Gastrocnemius medialis (tissue), 4 donors: ENCODE data around the gene HSPB7.

ENCODE experiments used
- POLR2A ChIP-seq, 2 donors: fragments of 450-650 bp; IDR thresholded peaks; one replicate each; pipeline ENCODE4 v1.6.1; 2017; ENCODE audit warnings: antibody characterized with exemption in 2 of 2, mild to moderate bottlenecking in 2 of 2, moderate library complexity in 2 of 2
- TF ChIP-seq, protein P1 (sequence below), 5 experiments: fragments of 450-650 bp in 3 of 5; fragments of 200-600 bp in 2 of 5; sonication (generic) in 2 of 5; IDR thresholded peaks in 4 of 5; conservative IDR thresholded peaks in 1 of 5; 1 replicate in 4 of 5; 2 replicates in 1 of 5; pipeline ENCODE4 v1.5.1; 2016 to 2019; ENCODE audit warnings: antibody characterized with exemption in 5 of 5, mild to moderate bottlenecking in 3 of 5, moderate library complexity in 3 of 5

- TF ChIP-seq, protein P1, sequence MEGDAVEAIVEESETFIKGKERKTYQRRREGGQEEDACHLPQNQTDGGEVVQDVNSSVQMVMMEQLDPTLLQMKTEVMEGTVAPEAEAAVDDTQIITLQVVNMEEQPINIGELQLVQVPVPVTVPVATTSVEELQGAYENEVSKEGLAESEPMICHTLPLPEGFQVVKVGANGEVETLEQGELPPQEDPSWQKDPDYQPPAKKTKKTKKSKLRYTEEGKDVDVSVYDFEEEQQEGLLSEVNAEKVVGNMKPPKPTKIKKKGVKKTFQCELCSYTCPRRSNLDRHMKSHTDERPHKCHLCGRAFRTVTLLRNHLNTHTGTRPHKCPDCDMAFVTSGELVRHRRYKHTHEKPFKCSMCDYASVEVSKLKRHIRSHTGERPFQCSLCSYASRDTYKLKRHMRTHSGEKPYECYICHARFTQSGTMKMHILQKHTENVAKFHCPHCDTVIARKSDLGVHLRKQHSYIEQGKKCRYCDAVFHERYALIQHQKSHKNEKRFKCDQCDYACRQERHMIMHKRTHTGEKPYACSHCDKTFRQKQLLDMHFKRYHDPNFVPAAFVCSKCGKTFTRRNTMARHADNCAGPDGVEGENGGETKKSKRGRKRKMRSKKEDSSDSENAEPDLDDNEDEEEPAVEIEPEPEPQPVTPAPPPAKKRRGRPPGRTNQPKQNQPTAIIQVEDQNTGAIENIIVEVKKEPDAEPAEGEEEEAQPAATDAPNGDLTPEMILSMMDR (IDR thresholded peaks at IDR 0.05 in 4 of 5, conservative IDR thresholded peaks at IDR 0.05 in 1 of 5): no peak
- TF ChIP-seq POLR2A (IDR thresholded peaks at IDR 0.05): no peak
Observed at GRCh38 chr1:16042096-16042495, 24.3 kb upstream of the HSPB7 start.
